GM18909 (cell line): ENCODE data around the gene ADAMTSL1.

ENCODE experiments used
- ATAC-seq: cut with Tn5 transposase; IDR thresholded peaks from one replicate; pipeline ENCODE4 v1.9.1; 2021; ENCODE audit warnings: mild to moderate bottlenecking; ENCODE audit not compliant: unreplicated experiment, poor library complexity

Gene ADAMTSL1

GRCh38 chr9:18499062-18499461 lies 25.1 kb downstream of the ADAMTSL1 start:
- no peak for ATAC-seq

DNA sequence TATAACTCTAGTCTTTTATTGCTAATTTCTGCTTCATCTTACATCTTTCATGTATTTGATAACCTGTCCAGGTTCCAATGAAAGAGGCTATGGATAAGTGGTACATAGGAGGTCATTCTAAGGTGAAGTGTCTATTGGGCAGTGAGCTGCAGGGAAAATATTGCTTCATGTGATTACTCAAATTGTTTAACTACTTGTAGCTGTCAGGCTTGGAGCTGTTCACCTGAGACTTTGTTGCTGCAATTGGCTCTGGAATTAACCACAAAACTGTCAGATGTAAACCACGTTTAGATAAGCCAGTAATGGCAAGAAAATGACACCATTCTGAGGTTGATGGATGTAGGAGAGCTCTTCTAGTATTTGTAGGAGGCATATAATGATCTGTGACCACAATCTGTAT lies 26.0 kb downstream of the ADAMTSL1 start:
- no peak for ATAC-seq

GRCh38 chr9:18500451-18500850 lies 26.5 kb downstream of the ADAMTSL1 start:
- no peak for ATAC-seq

DNA sequence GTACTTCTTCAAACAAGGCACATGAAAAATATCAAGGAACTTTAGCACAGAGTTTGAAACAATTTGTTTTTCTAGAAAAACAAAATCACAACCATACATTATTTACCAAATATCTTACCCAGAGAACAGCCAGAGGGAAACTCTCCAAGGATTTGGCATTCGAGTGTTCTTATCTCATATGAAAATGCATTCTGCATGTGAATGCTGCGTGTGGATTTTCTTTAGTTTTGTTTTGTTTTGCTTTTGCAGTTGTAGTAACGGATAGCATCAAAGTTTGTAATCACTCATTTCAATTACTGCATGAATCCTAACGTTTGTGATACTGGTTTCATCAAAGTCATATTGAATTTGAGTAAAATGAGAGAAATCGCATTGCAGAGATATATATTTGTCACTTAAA lies 28.0 kb downstream of the ADAMTSL1 start:
- no peak for ATAC-seq

DNA sequence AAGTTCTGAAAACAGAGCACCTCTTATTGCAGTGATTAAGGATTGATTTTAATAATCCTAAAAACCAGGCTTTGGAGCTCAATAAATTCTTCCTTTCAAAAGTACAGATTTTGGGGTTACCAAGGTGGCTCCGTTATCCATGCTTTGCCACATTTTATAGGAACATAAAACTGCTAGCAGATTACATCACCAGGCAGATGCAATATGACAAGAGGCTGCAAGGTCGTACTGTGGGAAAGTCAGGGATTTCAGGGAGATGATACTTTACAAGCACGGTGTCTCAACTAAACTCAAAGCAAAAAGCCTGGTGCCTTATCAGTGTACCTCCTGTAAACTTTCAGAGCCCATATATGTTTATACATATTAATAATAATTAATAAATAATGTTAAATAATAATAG lies 28.6 kb downstream of the ADAMTSL1 start:
- ATAC-seq: no peak

- no peak for ATAC-seq
Measured at GRCh38 chr9:18504707-18505106, 30.8 kb downstream of the ADAMTSL1 start.

GRCh38 chr9:18507151-18507550 lies 33.2 kb downstream of the ADAMTSL1 start:
- no peak for ATAC-seq

DNA sequence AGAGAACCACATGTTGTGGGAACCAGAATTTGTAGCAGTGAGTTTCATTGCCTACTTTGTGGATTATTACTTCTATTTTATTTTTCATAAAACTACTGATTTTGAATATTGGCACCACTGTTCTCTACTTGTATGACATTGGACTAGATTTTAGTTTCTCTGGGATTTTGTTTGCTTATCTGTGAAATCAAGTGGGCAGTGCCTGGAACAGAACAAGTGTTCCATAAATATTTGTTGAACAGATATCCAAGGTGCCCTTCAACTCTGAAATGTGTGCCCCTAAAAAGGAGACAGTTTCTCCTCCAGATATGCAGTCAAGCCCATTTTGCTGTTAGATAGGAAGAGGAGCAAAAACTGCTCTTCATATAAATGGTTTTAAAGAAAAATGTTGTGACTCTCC lies 42.6 kb downstream of the ADAMTSL1 start:
- ATAC-seq: no peak

GRCh38 chr9:18516965-18517364 lies 43.0 kb downstream of the ADAMTSL1 start:
- ATAC-seq: no peak

GRCh38 chr9:18520416-18521047 lies 46.6 kb downstream of the ADAMTSL1 start:
- no peak for ATAC-seq

DNA sequence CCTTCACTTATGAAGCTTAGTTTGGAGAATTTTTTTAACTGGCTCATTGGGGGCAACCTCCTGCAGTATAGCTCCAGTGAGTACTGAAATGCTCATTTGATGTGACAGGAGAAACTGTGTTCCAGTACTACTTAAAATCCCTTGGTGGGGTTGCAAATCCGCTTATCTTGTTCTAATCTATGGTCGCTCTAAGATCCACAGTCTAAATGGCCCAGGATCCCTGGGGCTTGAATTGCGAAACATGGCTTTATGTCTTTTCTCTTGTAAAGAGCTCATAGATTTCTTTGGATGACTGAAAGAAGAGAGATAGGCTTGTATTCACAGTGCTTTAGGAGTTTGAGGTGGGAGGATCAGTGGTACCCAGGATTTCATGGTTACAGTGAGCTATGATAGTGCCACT lies 52.7 kb downstream of the ADAMTSL1 start:
- ATAC-seq: no peak

GRCh38 chr9:18531136-18532065 lies 57.4 kb downstream of the ADAMTSL1 start:
- no peak for ATAC-seq

DNA sequence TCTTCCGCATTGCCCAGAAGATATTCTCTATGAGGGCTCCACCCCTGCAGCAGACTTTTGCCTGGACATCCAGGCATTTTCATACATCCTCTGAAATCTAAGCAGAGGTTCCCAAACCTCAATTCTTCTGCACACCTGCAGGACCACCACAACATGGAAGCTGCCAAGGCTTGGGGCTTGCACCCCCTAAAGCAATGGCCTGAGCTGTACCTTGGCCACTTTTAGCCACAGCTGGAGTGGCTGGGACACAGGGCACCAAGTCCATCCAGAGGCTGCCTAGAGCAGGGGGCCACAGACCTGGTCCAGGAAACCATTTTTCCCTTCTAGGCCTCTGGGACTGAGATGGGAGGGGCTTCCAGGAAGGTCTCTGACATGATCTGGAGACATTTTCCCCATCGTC lies 60.7 kb downstream of the ADAMTSL1 start:
- no peak for ATAC-seq

GRCh38 chr9:18536554-18536953 lies 62.6 kb downstream of the ADAMTSL1 start:
- no peak for ATAC-seq

DNA sequence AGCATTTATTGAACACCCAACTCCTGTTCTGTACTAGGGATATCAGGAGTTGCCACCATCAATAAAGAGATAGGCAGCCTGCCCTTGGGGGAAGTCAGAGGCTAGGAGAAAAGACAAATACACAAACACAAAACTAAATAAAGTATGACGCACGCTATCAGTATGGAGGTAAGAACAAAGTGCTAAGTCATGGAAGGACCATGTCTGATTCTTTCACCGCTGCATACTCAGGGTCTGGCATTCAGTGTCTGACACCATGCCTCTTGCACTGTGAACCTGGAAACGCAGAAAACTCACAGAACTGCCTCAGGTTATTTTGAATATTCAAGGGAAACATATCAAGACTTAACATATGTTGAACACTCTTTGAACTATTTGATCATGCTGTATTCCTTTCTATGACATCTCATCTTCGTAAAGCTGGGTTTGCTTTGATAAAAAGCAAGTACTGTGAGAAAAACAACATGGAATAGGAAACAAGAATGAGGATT lies 65.3 kb downstream of the ADAMTSL1 start:
- ATAC-seq: no peak

GRCh38 chr9:18542837-18543405 lies 69.0 kb downstream of the ADAMTSL1 start:
- no peak for ATAC-seq

DNA sequence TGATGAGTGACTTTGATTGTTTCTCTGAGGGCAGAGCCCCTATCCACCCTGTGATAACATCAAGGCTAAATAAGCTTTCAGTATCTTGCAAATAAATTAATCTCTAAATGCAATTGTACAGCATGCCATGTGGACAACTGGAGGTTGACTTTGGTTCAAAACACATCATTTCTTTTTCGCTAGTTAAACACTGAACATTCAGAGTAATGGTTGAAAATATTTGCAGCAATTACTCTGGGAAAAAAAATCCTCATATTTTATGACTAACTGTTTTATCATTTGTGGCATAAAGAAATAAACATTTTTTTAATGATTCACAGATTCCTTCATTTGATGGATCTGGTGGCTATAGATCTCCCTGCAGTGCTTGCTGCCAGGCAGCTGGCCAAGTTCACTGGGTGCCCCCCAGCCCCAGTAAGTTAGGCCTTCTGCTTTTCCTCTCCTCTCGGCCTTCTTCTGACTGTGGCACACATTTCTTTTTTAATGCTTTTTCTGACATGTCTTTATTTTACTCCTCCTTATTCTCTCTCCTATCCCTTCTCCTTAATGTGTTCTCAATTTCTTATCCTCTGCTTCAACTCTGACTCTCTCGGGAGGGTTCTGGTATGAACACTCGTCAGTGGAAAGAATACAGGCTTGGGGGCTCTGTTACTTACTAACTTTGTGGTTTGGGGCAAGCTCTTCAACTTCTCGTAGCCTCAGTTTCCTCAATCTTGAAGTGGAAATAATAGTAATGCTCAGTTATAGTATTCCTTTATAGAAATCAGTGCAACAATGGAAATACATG lies 69.6 kb downstream of the ADAMTSL1 start:
- ATAC-seq: no peak

GRCh38 chr9:18544456-18544855 lies 70.5 kb downstream of the ADAMTSL1 start:
- ATAC-seq: no peak

DNA sequence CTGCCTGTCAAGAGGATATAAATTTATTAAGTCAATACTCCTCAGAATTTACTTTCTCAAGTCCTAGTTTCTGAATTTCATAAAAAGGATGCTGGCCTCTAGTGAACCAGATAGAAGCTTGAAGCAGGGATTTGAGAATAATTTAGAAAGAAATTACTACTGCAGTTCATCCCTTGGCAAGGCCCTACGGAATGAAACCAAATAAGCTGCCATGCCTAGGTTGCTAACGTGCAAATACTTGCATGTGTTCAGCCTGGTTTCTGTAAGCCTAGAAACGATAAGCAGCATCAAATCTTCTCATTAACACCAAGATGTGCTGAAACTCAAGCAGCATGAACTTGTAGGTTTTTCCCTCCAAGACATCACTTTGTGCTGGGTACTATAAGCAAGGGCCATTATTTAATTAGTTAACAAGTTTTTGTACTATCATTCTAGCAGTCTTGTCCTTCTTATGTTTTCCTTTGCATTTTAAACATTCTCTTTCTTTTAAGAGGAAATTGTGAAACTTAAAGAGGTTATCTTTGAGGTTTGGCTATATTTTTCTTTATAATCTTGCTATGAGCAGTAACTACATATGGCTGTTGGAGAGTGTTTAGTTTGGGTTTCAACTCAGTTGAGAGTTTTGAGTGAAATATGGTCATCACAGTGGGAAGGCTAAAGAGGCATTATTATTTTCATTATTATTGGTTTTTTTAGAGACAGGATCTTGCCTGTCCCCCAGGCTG lies 71.8 kb downstream of the ADAMTSL1 start:
- no peak for ATAC-seq

DNA sequence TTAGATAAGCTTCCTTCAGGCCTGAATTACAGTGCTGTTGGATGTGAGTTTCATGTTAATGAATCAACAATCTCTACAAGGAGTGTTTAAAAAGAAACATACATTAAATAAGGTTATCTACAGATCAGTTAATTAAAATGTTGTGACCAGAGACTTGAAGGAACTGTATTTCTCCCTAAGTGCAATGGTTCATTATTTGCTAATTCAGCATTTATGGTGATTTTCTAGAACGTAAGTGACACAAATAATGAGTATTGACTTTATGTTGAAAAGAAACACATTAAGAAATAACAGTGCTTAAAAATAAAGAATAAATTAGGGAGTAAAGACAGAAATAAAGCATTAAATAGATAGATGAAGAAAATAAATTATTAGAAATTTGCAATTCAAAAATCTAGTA lies 74.5 kb downstream of the ADAMTSL1 start:
- ATAC-seq: no peak
